H1 (cell line): ENCODE data around the gene TLCD2. TPM values are rescaled to one million over a fixed set of nuclear protein-coding genes. Genes with fewer than 3 reads are reported as not detected.
A peak's percentile ranks its signal among the peaks of the same experiment; 100 is the strongest.

Experiments
- CTCF ChIA-PET: fragments of 300-600 bp; sonication (Branson Sonifier 250); formaldehyde crosslinking; loops from one replicate; lab custom pipeline; 2021; ENCODE audit not compliant: partially characterized antibody; lab: Charles Lee
- POLR2A ChIA-PET: fragments of 300-600 bp; sonication (Branson Sonifier 250); formaldehyde crosslinking; loops from one replicate; lab custom pipeline; 2021; ENCODE audit warnings: inconsistent platforms; ENCODE audit not compliant: partially characterized antibody; lab: Charles Lee
- DNase-seq, 2 experiments: peaks; one replicate each; pipeline versions ENCODE4 v3.0.0 to v3.0.0-alpha.2; 2010 to 2022; ENCODE audit warnings: low spot score in 2 of 2, low read depth in 1 of 2, mixed read lengths in 1 of 2
- FAIRE-seq: peaks from 2 replicates; lab custom pipeline; 2011; peaks lifted over from hg19 to GRCh38; lab: Jason Lieb, UNC
- H2AFZ ChIP-seq: 2 replicates; pipeline ENCODE4 v1.8.1; 2012; ENCODE audit warnings: low read length, inconsistent platforms
- H2AK5ac ChIP-seq: 2 replicates; pipeline ENCODE4 v1.6.1; 2013; ENCODE audit warnings: low read depth, low read length
- H2BK120ac ChIP-seq: replicated peaks from 2 replicates; pipeline ENCODE3; 2013; ENCODE audit warnings: low read depth, low read length, inconsistent platforms
- H2BK12ac ChIP-seq: 2 replicates; pipeline ENCODE4 v1.6.1; 2013; ENCODE audit warnings: low read depth, low read length
- H2BK15ac ChIP-seq: 2 replicates; pipeline ENCODE4 v1.6.1; 2013; ENCODE audit warnings: low read length
- H2BK20ac ChIP-seq: 2 replicates; pipeline ENCODE4 v1.6.1; 2013; ENCODE audit warnings: low read length
- H2BK5ac ChIP-seq: 2 replicates; pipeline ENCODE4 v1.6.1; 2013; ENCODE audit warnings: low read depth, low read length
- H3K14ac ChIP-seq: 2 replicates; pipeline ENCODE4 v1.6.1; 2013; ENCODE audit warnings: inconsistent platforms; ENCODE audit not compliant: insufficient read length
- H3K18ac ChIP-seq: 2 replicates; pipeline ENCODE4 v1.6.1; 2013; ENCODE audit warnings: low read length; ENCODE audit errors: extremely low read depth
- H3K23ac ChIP-seq: 2 replicates; pipeline ENCODE4 v1.6.1; 2013; ENCODE audit warnings: inconsistent platforms; ENCODE audit not compliant: insufficient read length
- H3K23me2 ChIP-seq: 2 replicates; pipeline ENCODE4 v1.6.1; 2013; ENCODE audit warnings: low read depth, low read length
- H3K27ac ChIP-seq: 2 replicates; pipeline ENCODE4 v1.6.1; 2011; ENCODE audit warnings: low read depth, low read length, inconsistent platforms
- H3K27me3 ChIP-seq, 4 experiments: replicated peaks in 1 of 4; 1 replicate in 1 of 4; 2 replicates in 3 of 4; pipeline versions ENCODE4 v1.6.1 to v1.8.1; 2011 to 2013; ENCODE audit warnings: low read length in 3 of 4, mild to moderate bottlenecking in 3 of 4, inconsistent platforms in 2 of 4, mixed read lengths in 2 of 4, moderate library complexity in 1 of 4; ENCODE audit not compliant: control insufficient read depth in 3 of 4, insufficient read depth in 3 of 4; ENCODE audit errors: extremely low read depth in 1 of 4
- H3K36me3 ChIP-seq, 4 experiments: 2 replicates each; pipeline versions ENCODE4 v1.6.1 to v1.8.1; 2011 to 2013; ENCODE audit warnings: mild to moderate bottlenecking in 4 of 4, low read length in 3 of 4, moderate library complexity in 2 of 4, control low read depth in 1 of 4, inconsistent platforms in 1 of 4; ENCODE audit not compliant: insufficient read depth in 4 of 4, control insufficient read depth in 2 of 4
- H3K4ac ChIP-seq: replicated peaks from 2 replicates; pipeline ENCODE3; 2013; ENCODE audit warnings: low read length, low read depth, mixed read lengths, inconsistent platforms; ENCODE audit not compliant: insufficient read length
- H3K4me1 ChIP-seq, 4 experiments: replicated peaks in 1 of 4; 1 replicate in 1 of 4; 2 replicates in 3 of 4; pipeline versions ENCODE4 v1.6.1 to v1.8.1; 2011 to 2013; ENCODE audit warnings: low read length in 3 of 4, inconsistent platforms in 2 of 4, mixed read lengths in 1 of 4; ENCODE audit not compliant: insufficient read depth in 4 of 4, control insufficient read depth in 3 of 4
- H3K4me2 ChIP-seq, 2 experiments: 2 replicates each; pipeline versions ENCODE4 v1.6.1 to v1.8.1; 2011 to 2013; ENCODE audit warnings: low read depth in 2 of 2, low read length in 2 of 2, control low read depth in 1 of 2, inconsistent platforms in 1 of 2, mild to moderate bottlenecking in 1 of 2; ENCODE audit not compliant: insufficient read depth in 1 of 2
- H3K4me3 ChIP-seq, 4 experiments: fragments of 200-600, 300-600 bp in 1 of 4; sonication (generic), shearing (Covaris generic), sonication (Bioruptor Twin) in 1 of 4; 2 replicates each; pipeline versions ENCODE4 v1.5.1 to v1.8.1; 2011 to 2016; ENCODE audit warnings: low read length in 4 of 4, low read depth in 3 of 4, control low read depth in 2 of 4, inconsistent platforms in 2 of 4, mild to moderate bottlenecking in 2 of 4, mixed read lengths in 1 of 4, moderate library complexity in 1 of 4; ENCODE audit not compliant: insufficient read depth in 2 of 4; ENCODE audit errors: extremely low read depth in 1 of 4
- H3K56ac ChIP-seq: replicated peaks from 2 replicates; pipeline ENCODE3; 2013; ENCODE audit warnings: low read depth, mild to moderate bottlenecking, mixed read lengths, low read length, inconsistent platforms; ENCODE audit not compliant: insufficient read length
- H3K79me1 ChIP-seq: 2 replicates; pipeline ENCODE4 v1.6.1; 2013; ENCODE audit warnings: low read depth, low read length, control low read depth
- H3K79me2 ChIP-seq, 2 experiments: 2 replicates each; pipeline versions ENCODE4 v1.6.1 to v1.8.1; 2012 to 2013; ENCODE audit warnings: low read length in 2 of 2, mild to moderate bottlenecking in 2 of 2, inconsistent platforms in 1 of 2; ENCODE audit not compliant: insufficient read depth in 2 of 2, control insufficient read depth in 1 of 2
- H3K9ac ChIP-seq, 4 experiments: replicated peaks in 1 of 4; 1 replicate in 1 of 4; 2 replicates in 3 of 4; pipeline versions ENCODE4 v1.6.1 to v1.8.1; 2011 to 2013; ENCODE audit warnings: low read depth in 3 of 4, low read length in 3 of 4, control low read depth in 2 of 4, mild to moderate bottlenecking in 2 of 4, moderate library complexity in 2 of 4, inconsistent platforms in 1 of 4; ENCODE audit errors: extremely low read depth in 1 of 4
- H3K9me3 ChIP-seq, 2 experiments: 2 replicates each; pipeline versions ENCODE4 v1.6.1 to v1.8.1; 2012 to 2013; ENCODE audit warnings: mild to moderate bottlenecking in 2 of 2, moderate library complexity in 2 of 2, control low read depth in 1 of 2, inconsistent platforms in 1 of 2, low read depth in 1 of 2, low read length in 1 of 2, mixed read lengths in 1 of 2; ENCODE audit not compliant: insufficient read depth in 2 of 2
- H4K20me1 ChIP-seq, 2 experiments: replicated peaks in 1 of 2; 2 replicates each; pipeline versions ENCODE3 to v1.8.1; 2011 to 2013; ENCODE audit warnings: inconsistent platforms in 2 of 2, low read length in 2 of 2, mild to moderate bottlenecking in 1 of 2; ENCODE audit not compliant: insufficient read depth in 2 of 2, control insufficient read depth in 1 of 2
- H4K5ac ChIP-seq: 2 replicates; pipeline ENCODE4 v1.6.1; 2013; ENCODE audit warnings: low read length, low read depth, mixed read lengths, inconsistent platforms; ENCODE audit not compliant: insufficient read length
- H4K8ac ChIP-seq: 2 replicates; pipeline ENCODE4 v1.8.0; 2013; ENCODE audit warnings: mild to moderate bottlenecking, moderate library complexity, low read length, inconsistent platforms; ENCODE audit not compliant: insufficient read depth; ENCODE audit errors: extremely low read depth
- H4K91ac ChIP-seq: replicated peaks from 2 replicates; pipeline ENCODE3; 2013; ENCODE audit warnings: low read length, mixed read lengths, inconsistent platforms; ENCODE audit not compliant: insufficient read length
- ATF3 ChIP-seq: IDR thresholded peaks from 2 replicates; pipeline ENCODE4 v1.6.1; 2011; ENCODE audit warnings: low read depth, mild to moderate bottlenecking, low read length; ENCODE audit not compliant: insufficient read depth
- CHD2 ChIP-seq: IDR thresholded peaks from 2 replicates; pipeline ENCODE4 v1.6.1; 2012; ENCODE audit warnings: low read length, improper control_type of control experiment
- CTBP2 ChIP-seq: IDR thresholded peaks from 2 replicates; pipeline ENCODE4 v1.7.0; 2011; ENCODE audit warnings: borderline replicate concordance, mild to moderate bottlenecking, moderate library complexity, mixed read lengths, low read length; ENCODE audit not compliant: insufficient read depth, insufficient read length
- EGR1 ChIP-seq: IDR thresholded peaks from 2 replicates; pipeline ENCODE4 v1.6.1; 2011; ENCODE audit warnings: low read depth, low read length, borderline replicate concordance
- JUND ChIP-seq: IDR thresholded peaks from 2 replicates; pipeline ENCODE4 v1.6.1; 2011; ENCODE audit warnings: mild to moderate bottlenecking, improper control_type of control experiment, low read length
- KDM1A ChIP-seq: fragments of 200-600, 300-600 bp; sonication (generic); IDR thresholded peaks from 2 replicates; pipeline ENCODE4 v1.7.1; 2016; ENCODE audit warnings: mild to moderate bottlenecking, low read length, borderline replicate concordance
- MAX ChIP-seq: IDR thresholded peaks from 2 replicates; pipeline ENCODE4 v1.6.1; 2012; ENCODE audit warnings: inconsistent platforms
- PHF8 ChIP-seq: fragments of 200-600 bp; sonication (generic); conservative IDR thresholded peaks from 2 replicates; pipeline ENCODE4 v1.7.1; 2012; ENCODE audit warnings: low read depth, mild to moderate bottlenecking, inconsistent platforms, low read length, moderate library complexity
- POLR2A ChIP-seq, 2 experiments: IDR thresholded peaks; 1 replicate in 1 of 2; 2 replicates in 1 of 2; pipeline ENCODE4 v1.6.1; 2011; ENCODE audit warnings: low read depth in 2 of 2, low read length in 2 of 2, mild to moderate bottlenecking in 2 of 2; ENCODE audit errors: control extremely low read depth in 1 of 2
- SP1 ChIP-seq: IDR thresholded peaks from 2 replicates; pipeline ENCODE4 v1.6.1; 2011; ENCODE audit warnings: low read depth, low read length
- TCF12 ChIP-seq: IDR thresholded peaks from 2 replicates; pipeline ENCODE4 v1.6.1; 2011; ENCODE audit warnings: low read depth, mild to moderate bottlenecking, low read length
- WGBS, 2 experiments: shearing (Covaris generic) in 1 of 2; methylation state at CpG; one replicate each; pipeline versions ENCODE4 v1.1.6 to v1.1.7; 2013 to 2015; ENCODE audit warnings: low lambda C conversion rate in 2 of 2, mixed read lengths in 2 of 2, inconsistent platforms in 1 of 2, low coverage in 1 of 2, missing lambda C conversion rate in 1 of 2; ENCODE audit not compliant: insufficient replicate concordance in 2 of 2, insufficient coverage in 1 of 2, insufficient read length in 1 of 2; ENCODE audit errors: extremely low coverage in 1 of 2, missing lambda C conversion rate in 1 of 2; 5-methylcytosine and 5-hydroxymethylcytosine counted together
- polyA plus RNA-seq, 7 experiments: library from polyadenylated mRNA; depleted of rRNA in 3 of 7; stranded (reverse) in 5 of 7; unstranded in 2 of 7; fragments of >200 nt in 5 of 7; fragments of 200-250 nt in 2 of 7; gene quantifications; 1 replicate in 5 of 7; 2 replicates in 1 of 7; 4 replicates in 1 of 7; pipeline versions ENCODE4 v1.2.1 to v1.2.3, GENCODE V29; 2011 to 2013; ENCODE audit warnings: missing spikeins in 2 of 7, mixed read lengths in 2 of 7
- total RNA-seq: library from RNA; stranded (reverse); fragmentation: NEBNext Ultra II Directional; extraction: Animal tissue kit (Norgen Biotek cat#: 25700); gene quantifications from 2 replicates; pipeline ENCODE4 v1.2.1, GENCODE V29; 2021

Gene TLCD2
- total and polyA plus RNA-seq, 2 of the 8 experiments (the other 6 are each of a cell fraction or from before 2014, with no cell fraction given), result 0.47 to 1.4 TPM

DNA sequence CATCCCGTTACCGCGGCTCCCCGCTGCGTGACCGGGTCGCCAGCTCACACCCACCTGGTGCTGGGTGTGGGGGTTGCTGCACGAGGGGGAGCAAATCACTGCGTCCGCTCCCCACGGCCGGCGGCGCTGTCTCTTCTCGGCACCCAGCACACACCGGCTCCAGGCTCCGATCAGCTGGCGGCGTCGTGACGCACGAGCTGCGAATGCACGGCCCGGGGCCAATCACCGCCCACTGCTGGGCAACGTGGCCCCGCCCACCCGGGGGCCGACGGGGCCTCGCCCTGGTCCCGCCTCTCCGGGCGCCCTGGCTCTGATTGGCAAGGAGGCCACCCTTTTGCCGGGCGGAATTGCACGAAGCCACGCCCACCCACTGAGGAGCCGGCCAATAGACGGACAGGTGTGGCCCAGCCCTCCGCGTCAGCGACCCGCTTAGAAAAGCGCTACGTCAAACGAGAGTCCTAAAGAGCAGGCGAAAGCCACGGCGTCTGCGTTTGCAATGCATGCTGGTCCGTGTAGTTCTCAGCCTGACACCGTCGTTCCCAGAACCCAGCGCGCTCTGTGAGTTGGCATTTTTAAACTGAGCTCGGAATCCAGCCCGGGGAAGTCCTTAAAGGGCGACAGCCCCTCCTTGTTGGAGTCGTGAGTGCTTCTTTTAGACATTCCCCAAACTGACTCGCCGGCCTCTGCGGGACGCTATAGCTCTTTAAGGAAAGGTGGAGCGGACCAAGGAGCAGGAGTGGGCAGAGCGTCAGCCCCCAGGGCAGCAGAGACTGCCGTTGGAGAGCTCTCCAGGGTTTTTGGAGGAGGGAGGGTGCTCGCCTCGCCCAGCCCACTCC is 6.1 kb upstream of the TLCD2 start:
- H3K14ac ChIP-seq, result no peak overlapping the region
- peak overlapping the region; percentile 88 for H3K4ac ChIP-seq
- H4K5ac ChIP-seq, result peak overlapping the region; percentile 65
- POLR2A ChIA-PET, result interaction anchor here (0.6 to 2.6 kb wide), 39 partner anchors 8 to 683 kb away, joined by 3 to 31 read pairs (median 5); partner anchors contain the start of genes MYO1C, PRPF8, RILP and RPA1
- peak overlapping the region; percentile 98 for H2BK5ac ChIP-seq
- peaks cover 0 to 7% of the 10 kb centered on the region in 2 experiments for H4K20me1 ChIP-seq
- FAIRE-seq (peak; percentile 87), DNase-seq (peak; percentile 99 to 100)
- CTCF ChIA-PET, result interaction anchor here (0.8 to 6.9 kb wide), 7 partner anchors 12 to 149 kb away, joined by 3 to 117 read pairs (median 5); no protein-coding TSS in a partner anchor
- H2BK15ac ChIP-seq, result peak overlapping the region; percentile 72; the same call in 1 of the 2 replicates
- H2AFZ ChIP-seq, result no peak overlapping the region
- H4K91ac ChIP-seq, result peak overlapping the region; percentile 94
- peak overlapping the region; percentile 97 for H3K56ac ChIP-seq
- peak overlapping the region; percentile 92 to 97 for H3K4me2 ChIP-seq
- H3K23ac ChIP-seq, result no peak overlapping the region
- no peak overlapping the region; the same call in 1 of the 2 replicates for H2AK5ac ChIP-seq
- H2BK20ac ChIP-seq, result no peak overlapping the region
- peak overlapping the region; percentile 94 for H3K27ac ChIP-seq
- H2BK120ac ChIP-seq, result peak overlapping the region; percentile 17
- no peaks in the 10 kb centered on the region for H3K27me3 ChIP-seq
- peak overlapping the region; percentile 93; the same call in 1 of the 2 replicates for H4K8ac ChIP-seq
- H3K18ac ChIP-seq, result peak overlapping the region; percentile 99
- H3K9ac ChIP-seq, result peak overlapping the region; percentile 57 to 89 (median 82)
- H3K23me2 ChIP-seq, result peaks cover 17% of the 10 kb centered on the region
- no peaks in the 10 kb centered on the region for H3K9me3 ChIP-seq
- peaks cover 0 to 16% (median 12%) of the 10 kb centered on the region in 4 experiments; a peak in 6 of 7 replicates for H3K4me1 ChIP-seq
- H3K79me2 ChIP-seq, result no peaks in the 10 kb centered on the region
- peak overlapping the region; percentile 80 for H2BK12ac ChIP-seq
- peak overlapping the region; percentile 74 to 94 (median 82) for H3K4me3 ChIP-seq
- peaks cover 7% of the 10 kb centered on the region; the same call in 1 of the 2 replicates for H3K79me1 ChIP-seq
- no peaks in the 10 kb centered on the region for H3K36me3 ChIP-seq
- WGBS, 2 experiments, result 3% methylated on average over 67 of the region's 70 CpGs; no CpG with 5 or more reads in 1 of the 2 experiments
- TF ChIP-seq SP1 (peak; percentile 96), PHF8 (peak; percentile 59), POLR2A (IDR thresholded peaks at IDR 0.05; ENCODE audit: control extremely low read depth in 1 of 2, low read depth in 2 of 2, low read length in 2 of 2) (peak; percentile 32 to 70), EGR1 (no peak), MAX (peak; percentile 45; the same call in 1 of the 2 replicates), CTBP2 (peak; percentile 15), ATF3 (no peak), TCF12 (no peak), CHD2 (peak; percentile 89), JUND (no peak), KDM1A (no peak)
